WERI-Rb-1 (cell line): ENCODE data around the gene RPL7A.
"Not testable (repeated sequence)": the region's sequence is repeated elsewhere in the genome, so short reads cannot be mapped to it uniquely, and the experiment has no call there.

Source experiments
- DNase-seq: peaks from one replicate; pipeline ENCODE4 v3.0.0-alpha.2; 2020
- H3K27ac ChIP-seq: fragments of 250-450 bp; sonication (Bioruptor Pico); 2 replicates; pipeline ENCODE4 v1.5.1; 2020; ENCODE audit warnings: mild to moderate bottlenecking, moderate library complexity
- H3K27me3 ChIP-seq: fragments of 250-450 bp; sonication (Bioruptor Pico); 2 replicates; pipeline ENCODE4 v1.5.1; 2021; ENCODE audit warnings: mild to moderate bottlenecking, low read depth, moderate library complexity; ENCODE audit not compliant: insufficient read depth, severe bottlenecking
- H3K36me3 ChIP-seq: fragments of 250-450 bp; sonication (Bioruptor Pico); 2 replicates; pipeline ENCODE4 v1.5.1; 2020; ENCODE audit warnings: mild to moderate bottlenecking, moderate library complexity
- H3K4me3 ChIP-seq: 2 replicates; pipeline ENCODE4 v1.5.1; 2011; ENCODE audit warnings: low read depth, mild to moderate bottlenecking, control low read depth, low read length
- H3K9me3 ChIP-seq: fragments of 250-450 bp; sonication (Bioruptor Pico); 2 replicates; pipeline ENCODE4 v1.5.1; 2021; ENCODE audit warnings: mild to moderate bottlenecking, moderate library complexity; ENCODE audit not compliant: severe bottlenecking
- TF ChIP-seq, protein P1 (sequence below): IDR thresholded peaks from 2 replicates; pipeline ENCODE4 v1.5.1; 2011; ENCODE audit warnings: low read depth, mild to moderate bottlenecking, control low read depth, inconsistent platforms, low read length

The RPL7A gene

GRCh38 chr9:133331641-133332380 lies 16.2 kb upstream of the RPL7A start:
- Histone ChIP-seq H3K9me3 (no peaks in the 10 kb centered on the region), H3K36me3 (peaks cover 54% of the 10 kb centered on the region), H3K4me3 (no peak overlapping the region), H3K27ac (no peak overlapping the region), H3K27me3 (no peaks in the 10 kb centered on the region)
- DNase-seq: no peak
- TF ChIP-seq, protein P1, sequence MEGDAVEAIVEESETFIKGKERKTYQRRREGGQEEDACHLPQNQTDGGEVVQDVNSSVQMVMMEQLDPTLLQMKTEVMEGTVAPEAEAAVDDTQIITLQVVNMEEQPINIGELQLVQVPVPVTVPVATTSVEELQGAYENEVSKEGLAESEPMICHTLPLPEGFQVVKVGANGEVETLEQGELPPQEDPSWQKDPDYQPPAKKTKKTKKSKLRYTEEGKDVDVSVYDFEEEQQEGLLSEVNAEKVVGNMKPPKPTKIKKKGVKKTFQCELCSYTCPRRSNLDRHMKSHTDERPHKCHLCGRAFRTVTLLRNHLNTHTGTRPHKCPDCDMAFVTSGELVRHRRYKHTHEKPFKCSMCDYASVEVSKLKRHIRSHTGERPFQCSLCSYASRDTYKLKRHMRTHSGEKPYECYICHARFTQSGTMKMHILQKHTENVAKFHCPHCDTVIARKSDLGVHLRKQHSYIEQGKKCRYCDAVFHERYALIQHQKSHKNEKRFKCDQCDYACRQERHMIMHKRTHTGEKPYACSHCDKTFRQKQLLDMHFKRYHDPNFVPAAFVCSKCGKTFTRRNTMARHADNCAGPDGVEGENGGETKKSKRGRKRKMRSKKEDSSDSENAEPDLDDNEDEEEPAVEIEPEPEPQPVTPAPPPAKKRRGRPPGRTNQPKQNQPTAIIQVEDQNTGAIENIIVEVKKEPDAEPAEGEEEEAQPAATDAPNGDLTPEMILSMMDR: no peak

DNA sequence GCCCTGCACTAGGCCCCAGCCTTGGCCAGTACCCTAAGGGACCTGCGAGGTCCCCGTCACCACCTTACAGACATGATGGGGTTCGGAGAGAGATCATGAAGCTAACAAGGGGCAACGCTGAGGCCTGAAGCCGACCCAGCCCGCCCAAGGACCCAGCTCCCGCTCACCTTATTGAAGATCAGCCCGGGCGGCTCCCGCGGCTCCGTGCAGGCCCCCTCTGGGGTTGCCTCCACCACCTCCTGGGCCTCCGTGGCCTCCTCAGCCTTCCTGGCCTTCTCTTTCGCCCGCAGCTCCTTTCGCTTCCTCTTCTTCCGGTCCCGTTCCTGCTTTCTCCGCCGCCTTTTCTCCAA lies 15.7 kb upstream of the RPL7A start:
- H3K27ac ChIP-seq: no peak overlapping the region
- TF ChIP-seq, protein P1: no peak
- no peak overlapping the region for H3K4me3 ChIP-seq
- no peaks in the 10 kb centered on the region for H3K27me3 ChIP-seq
- DNase-seq: no peak
- H3K36me3 ChIP-seq: peaks cover 54% of the 10 kb centered on the region
- no peaks in the 10 kb centered on the region for H3K9me3 ChIP-seq

- Histone ChIP-seq H3K9me3 (no peaks in the 10 kb centered on the region), H3K36me3 (peaks cover 54% of the 10 kb centered on the region), H3K27ac (no peak overlapping the region), H3K27me3 (no peaks in the 10 kb centered on the region), H3K4me3 (no peak overlapping the region)
- TF ChIP-seq, protein P1: no peak
- DNase-seq: no peak
Measured at GRCh38 chr9:133333011-133333410, 15.0 kb upstream of the RPL7A start.

GRCh38 chr9:133333566-133333965 lies 14.5 kb upstream of the RPL7A start:
- peaks cover 54% of the 10 kb centered on the region for H3K36me3 ChIP-seq
- H3K4me3 ChIP-seq: no peak overlapping the region
- DNase-seq: no peak
- H3K27ac ChIP-seq: no peak overlapping the region
- H3K9me3 ChIP-seq: no peaks in the 10 kb centered on the region
- TF ChIP-seq, protein P1: peak; percentile 22; the same call in 1 of the 2 replicates
- H3K27me3 ChIP-seq: no peaks in the 10 kb centered on the region

- Histone ChIP-seq H3K4me3 (no peak overlapping the region), H3K9me3 (no peaks in the 10 kb centered on the region), H3K36me3 (peaks cover 54% of the 10 kb centered on the region), H3K27me3 (no peaks in the 10 kb centered on the region), H3K27ac (no peak overlapping the region)
- TF ChIP-seq, protein P1: no peak
- no peak for DNase-seq
Measured at GRCh38 chr9:133334161-133334560, 13.9 kb upstream of the RPL7A start.

GRCh38 chr9:133334888-133335287 lies 13.1 kb upstream of the RPL7A start:
- not testable (repeated sequence) for H3K27ac ChIP-seq, H3K9me3 ChIP-seq, DNase-seq, H3K27me3 ChIP-seq
- peak overlapping the region; percentile 98 for H3K4me3 ChIP-seq
- H3K36me3 ChIP-seq: peaks cover 57% of the 10 kb centered on the region
